CD4-positive, alpha-beta T cell treated with Interleukin-21 for 1 hour (primary cell): ENCODE measurements around the gene RNF10.

Source experiments
- DNase-seq: peaks from one replicate; pipeline ENCODE4 v3.0.0-alpha.2; 2020

The RNF10 gene

GRCh38 chr12:120618954-120619615 is 84.9 kb downstream of the RNF10 start:
- no peak for DNase-seq

GRCh38 chr12:120620624-120621023 is 86.5 kb downstream of the RNF10 start:
- no peak for DNase-seq

GRCh38 chr12:120625557-120626419 is 91.6 kb downstream of the RNF10 start:
- peak; percentile 35 for DNase-seq
